IMR-90 (cell line): Measurements from ENCODE around the gene GSK3B. TPM values are rescaled to one million over a fixed set of nuclear protein-coding genes. Genes with fewer than 3 reads are reported as not detected.

Experiments
- ATAC-seq: fragments of 200-7000 bp; cut with Tn5 transposase; 2 replicates; pipeline ENCODE4 v1.9.1; 2020; ENCODE audit warnings: low read depth, mild to moderate bottlenecking, moderate library complexity
- BruUV-seq: library from RNA; stranded (reverse); fragments of 400-500 nt; replicated peaks from 2 replicates; lab custom pipeline; 2021; lab: Mats Ljungman, UMichigan
- CTCF ChIA-PET: fragments of 300-600 bp; formaldehyde crosslinking; extraction: SDS; loops from one replicate; lab custom pipeline; 2021; ENCODE audit warnings: antibody characterized with exemption; lab: Yijun Ruan, JAX
- POLR2A ChIA-PET: fragments of 300-600 bp; sonication (Branson Sonifier 250); formaldehyde crosslinking; loops from one replicate; lab custom pipeline; 2022; ENCODE audit warnings: antibody characterized with exemption; ENCODE audit not compliant: unreplicated experiment; lab: Charles Lee
- DNase-seq: peaks from one replicate; pipeline ENCODE4 v3.0.0; 2013
- H2AFZ ChIP-seq: replicated peaks from 2 replicates; pipeline ENCODE3; 2013; ENCODE audit warnings: low read length, mild to moderate bottlenecking; ENCODE audit not compliant: poor library complexity
- H2AK5ac ChIP-seq: 2 replicates; pipeline ENCODE4 v1.6.1; 2013; ENCODE audit warnings: low read depth, low read length, inconsistent platforms
- H2AK9ac ChIP-seq: replicated peaks from 2 replicates; pipeline ENCODE3; 2013; ENCODE audit warnings: mild to moderate bottlenecking, low read depth, low read length, moderate library complexity; ENCODE audit not compliant: poor library complexity
- H2BK120ac ChIP-seq: 2 replicates; pipeline ENCODE4 v1.6.1; 2013; ENCODE audit warnings: low read depth, low read length, inconsistent platforms
- H2BK15ac ChIP-seq: 3 replicates; pipeline ENCODE4 v1.6.1; 2013; ENCODE audit warnings: low read depth, low read length, inconsistent platforms
- H2BK20ac ChIP-seq: 2 replicates; pipeline ENCODE4 v1.6.1; 2013; ENCODE audit warnings: low read depth, mild to moderate bottlenecking, inconsistent platforms, low read length, moderate library complexity
- H2BK5ac ChIP-seq: 2 replicates; pipeline ENCODE4 v1.6.1; 2013; ENCODE audit warnings: mild to moderate bottlenecking, low read depth, low read length, inconsistent platforms; ENCODE audit not compliant: poor library complexity, severe bottlenecking
- H3K14ac ChIP-seq: replicated peaks from 2 replicates; pipeline ENCODE4 v1.6.1; 2013; ENCODE audit warnings: low read depth, low read length, inconsistent platforms
- H3K18ac ChIP-seq: 2 replicates; pipeline ENCODE4 v1.6.1; 2013; ENCODE audit warnings: low read depth, low read length, control low read depth
- H3K23ac ChIP-seq: 2 replicates; pipeline ENCODE4 v1.6.1; 2013; ENCODE audit warnings: low read depth, low read length, inconsistent platforms
- H3K27ac ChIP-seq: 2 replicates; pipeline ENCODE4 v1.5.1; 2013; ENCODE audit warnings: mild to moderate bottlenecking, control low read depth, low read length; ENCODE audit not compliant: insufficient read depth
- H3K27me3 ChIP-seq: 2 replicates; pipeline ENCODE4 v1.6.1; 2013; ENCODE audit warnings: low read length; ENCODE audit not compliant: control insufficient read depth, insufficient read depth
- H3K36me3 ChIP-seq: 2 replicates; pipeline ENCODE4 v1.6.1; 2013; ENCODE audit warnings: low read length, mixed read lengths; ENCODE audit not compliant: control insufficient read depth, insufficient read depth
- H3K4ac ChIP-seq: 2 replicates; pipeline ENCODE4 v1.6.1; 2013; ENCODE audit warnings: low read depth, low read length, inconsistent platforms
- H3K4me1 ChIP-seq: 2 replicates; pipeline ENCODE4 v1.6.1; 2013; ENCODE audit warnings: low read length, mixed read lengths; ENCODE audit not compliant: control insufficient read depth, insufficient read depth
- H3K4me2 ChIP-seq: 2 replicates; pipeline ENCODE4 v1.6.1; 2013; ENCODE audit warnings: low read depth, mild to moderate bottlenecking, control low read depth, low read length, moderate library complexity
- H3K4me3 ChIP-seq: 2 replicates; pipeline ENCODE4 v1.5.1; 2013; ENCODE audit warnings: low read depth, mild to moderate bottlenecking, control low read depth, low read length, moderate library complexity; ENCODE audit not compliant: insufficient read depth
- H3K56ac ChIP-seq: 2 replicates; pipeline ENCODE4 v1.6.1; 2013; ENCODE audit warnings: low read length, inconsistent platforms; ENCODE audit not compliant: insufficient read depth; ENCODE audit errors: extremely low read depth
- H3K79me1 ChIP-seq, 2 experiments: 2 replicates each; pipeline ENCODE4 v1.6.1; 2013; ENCODE audit warnings: low read length in 2 of 2, inconsistent platforms in 1 of 2, low read depth in 1 of 2
- H3K9ac ChIP-seq: 2 replicates; pipeline ENCODE4 v1.6.1; 2013; ENCODE audit warnings: low read depth, low read length, control low read depth
- H3K9me1 ChIP-seq: 2 replicates; pipeline ENCODE4 v1.6.1; 2013; ENCODE audit warnings: low read length, inconsistent platforms; ENCODE audit not compliant: insufficient read depth
- H3K9me3 ChIP-seq: 2 replicates; pipeline ENCODE4 v1.6.1; 2013; ENCODE audit warnings: low read length; ENCODE audit not compliant: control insufficient read depth, insufficient read depth
- H4K20me1 ChIP-seq: 2 replicates; pipeline ENCODE4 v1.6.1; 2013; ENCODE audit warnings: low read length, inconsistent platforms; ENCODE audit not compliant: insufficient read depth
- H4K5ac ChIP-seq: 2 replicates; pipeline ENCODE4 v1.6.1; 2013; ENCODE audit warnings: mild to moderate bottlenecking, low read depth, low read length, control low read depth
- H4K8ac ChIP-seq, 2 experiments: 2 replicates each; pipeline ENCODE4 v1.6.1; 2013; ENCODE audit warnings: low read depth in 2 of 2, low read length in 2 of 2, control low read depth in 1 of 2, inconsistent platforms in 1 of 2
- H4K91ac ChIP-seq: 2 replicates; pipeline ENCODE4 v1.6.1; 2013; ENCODE audit warnings: low read depth, low read length, inconsistent platforms; ENCODE audit not compliant: insufficient read depth
- BHLHE40 ChIP-seq: fragments of 150-350 bp; IDR thresholded peaks from 2 replicates; pipeline ENCODE4 v1.6.1; 2016; ENCODE audit warnings: mild to moderate bottlenecking, low read depth, low read length
- CEBPB ChIP-seq: IDR thresholded peaks from 2 replicates; pipeline ENCODE4 v1.6.1; 2012; ENCODE audit warnings: low read depth, low read length, improper control_type of control experiment
- CHD1 ChIP-seq: IDR thresholded peaks from 2 replicates; pipeline ENCODE4 v1.6.1; 2012; ENCODE audit warnings: low read depth, low read length, improper control_type of control experiment
- FOS ChIP-seq: fragments of 150-350 bp; IDR thresholded peaks from 2 replicates; pipeline ENCODE4 v1.6.1; 2016; ENCODE audit warnings: low read depth, low read length
- MAFK ChIP-seq: IDR thresholded peaks from 2 replicates; pipeline ENCODE4 v1.6.1; 2012; ENCODE audit warnings: low read depth, low read length, improper control_type of control experiment
- MAZ ChIP-seq: IDR thresholded peaks from 2 replicates; pipeline ENCODE4 v1.6.1; 2012; ENCODE audit warnings: low read depth, mild to moderate bottlenecking, low read length, improper control_type of control experiment, moderate library complexity, borderline replicate concordance
- MXI1 ChIP-seq: IDR thresholded peaks from 2 replicates; pipeline ENCODE4 v1.6.1; 2012; ENCODE audit warnings: low read depth, mild to moderate bottlenecking, low read length, moderate library complexity, borderline replicate concordance
- NFE2L2 ChIP-seq: fragments of 150-350 bp; IDR thresholded peaks from 2 replicates; pipeline ENCODE4 v1.6.1; 2016; ENCODE audit warnings: low read depth, mild to moderate bottlenecking, low read length
- POLR2A ChIP-seq: IDR thresholded peaks from 2 replicates; pipeline ENCODE4 v1.6.1; 2012; ENCODE audit warnings: mild to moderate bottlenecking, low read depth, low read length
- RAD21 ChIP-seq: IDR thresholded peaks from 2 replicates; pipeline ENCODE4 v1.6.1; 2012; ENCODE audit warnings: low read length, improper control_type of control experiment
- RCOR1 ChIP-seq: IDR thresholded peaks from 2 replicates; pipeline ENCODE4 v1.6.1; 2012; ENCODE audit warnings: mild to moderate bottlenecking, low read length, improper control_type of control experiment; ENCODE audit not compliant: insufficient replicate concordance
- RFX5 ChIP-seq: IDR thresholded peaks from 2 replicates; pipeline ENCODE4 v1.8.0; 2012; ENCODE audit warnings: low read depth, mild to moderate bottlenecking, low read length, moderate library complexity
- SMC3 ChIP-seq: fragments of 150-350 bp; IDR thresholded peaks from 2 replicates; pipeline ENCODE4 v1.6.1; 2016; ENCODE audit warnings: low read depth, mild to moderate bottlenecking, antibody characterized with exemption, low read length, moderate library complexity
- dilution Hi-C: fragments of 300-500 bp; cut with HindIII; formaldehyde crosslinking; loops from one replicate; pipeline ENCODE4 v1.14.3; 2018; ENCODE audit warnings: low sequenced_read_pairs; ENCODE audit not compliant: unreplicated experiment
- in situ Hi-C: fragments of 300-500 bp; cut with MboI; formaldehyde crosslinking; loops from 3 replicates; pipeline ENCODE4 v1.14.3; 2019; ENCODE audit warnings: low sequenced_read_pairs, inconsistent platforms, mixed read lengths
- intact Hi-C: fragments of 100-400 bp; cut with micrococcal nuclease; formaldehyde crosslinking; loops from 2 replicates; pipeline ENCODE4 v1.10.0; 2022
- polyA plus RNA-seq, 3 experiments: library from polyadenylated mRNA; depleted of rRNA; stranded (reverse); fragments of >200 nt; gene quantifications; 2 replicates each; pipeline ENCODE4 v1.2.3, GENCODE V29; 2012; ENCODE audit warnings: low replicate concordance in 1 of 3
- total RNA-seq: library from RNA; depleted of rRNA; stranded (reverse); fragments of >200 nt; gene quantifications from 2 replicates; pipeline ENCODE4 v1.2.3, GENCODE V29; 2012
- TF ChIP-seq, protein P1 (sequence below): conservative IDR thresholded peaks from 2 replicates; pipeline ENCODE4 v1.5.1; 2012; ENCODE audit warnings: mild to moderate bottlenecking, low read depth, low read length, improper control_type of control experiment
- TF ChIP-seq, protein P2 (sequence below): fragments of 150-350 bp; IDR thresholded peaks from 2 replicates; pipeline ENCODE4 v1.6.1; 2016; ENCODE audit warnings: low read depth, mild to moderate bottlenecking, low read length, moderate library complexity, borderline replicate concordance
- TF ChIP-seq, protein P3 (sequence below): fragments of 150-350 bp; IDR thresholded peaks from 2 replicates; pipeline ENCODE4 v1.6.1; 2017; ENCODE audit warnings: mild to moderate bottlenecking, antibody characterized with exemption, low read length, low read depth

The GSK3B gene
- total and polyA plus RNA-seq, 2 of the 4 experiments (the other 2 are of a cell fraction) = 19.2 to 33.2 TPM

DNA sequence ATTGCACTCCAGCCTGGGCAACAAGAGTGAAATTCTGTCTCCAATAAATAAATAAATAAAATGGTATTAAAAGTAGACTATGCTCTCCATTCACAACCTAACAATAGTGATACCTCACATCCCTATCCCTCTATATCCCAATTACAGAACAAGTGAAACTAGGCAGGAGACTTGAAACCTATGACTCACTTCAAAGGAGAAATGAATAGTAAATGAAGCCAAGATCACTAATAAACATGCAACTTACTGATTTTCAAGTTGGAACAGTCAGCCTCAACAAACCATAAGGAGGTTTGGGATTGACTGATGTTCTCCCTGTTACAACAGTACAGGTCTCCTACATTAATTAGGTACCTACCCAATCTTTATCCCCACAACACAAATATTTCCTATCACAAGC lies 103.4 kb downstream of the GSK3B start:
- dilution Hi-C loops = no loop called here

More for the DNA sequence above, 103.4 kb downstream of the GSK3B start:
- Histone ChIP-seq H4K8ac (no peak overlapping the region), H2BK120ac (no peak overlapping the region), H3K4me2 (no peak overlapping the region; the same call in 1 of the 2 replicates), H3K27ac (no peak overlapping the region), H2BK5ac (no peak overlapping the region), H4K91ac (no peak overlapping the region), H3K9ac (no peak overlapping the region), H2AFZ (no peak overlapping the region), H3K9me3 (no peaks in the 10 kb centered on the region), H3K36me3 (no peaks in the 10 kb centered on the region), H3K4ac (no peak overlapping the region), H2AK9ac (no peak overlapping the region), H2BK15ac (no peak overlapping the region), H3K4me3 (no peak overlapping the region), H3K14ac (no peak overlapping the region), H3K27me3 (no peaks in the 10 kb centered on the region), H3K9me1 (0 out of 2 replicates have a peak, but pooled peaks cover 3% of the 10 kb centered on the region), H3K56ac (no peak overlapping the region), H3K18ac (no peak overlapping the region), H2AK5ac (no peak overlapping the region), H3K23ac (no peak overlapping the region), H3K79me1 (peaks cover 18 to 46% of the 10 kb centered on the region in 2 experiments), H4K20me1 (peaks cover 53% of the 10 kb centered on the region), H4K5ac (no peak overlapping the region), H3K4me1 (peaks cover 2% of the 10 kb centered on the region), H2BK20ac (no peak overlapping the region)
- POLR2A ChIA-PET = no interaction called here
- intact Hi-C loops (no loop called here), in situ Hi-C loops (no loop called here)
- CTCF ChIA-PET = no interaction called here
- ATAC-seq (peak; percentile 60), DNase-seq (peak; percentile 62)
- TF ChIP-seq MXI1 = no peak
- no peak for TF ChIP-seq CEBPB
- TF ChIP-seq MAFK = no peak
- TF ChIP-seq SMC3 = no peak
- TF ChIP-seq, protein P1, sequence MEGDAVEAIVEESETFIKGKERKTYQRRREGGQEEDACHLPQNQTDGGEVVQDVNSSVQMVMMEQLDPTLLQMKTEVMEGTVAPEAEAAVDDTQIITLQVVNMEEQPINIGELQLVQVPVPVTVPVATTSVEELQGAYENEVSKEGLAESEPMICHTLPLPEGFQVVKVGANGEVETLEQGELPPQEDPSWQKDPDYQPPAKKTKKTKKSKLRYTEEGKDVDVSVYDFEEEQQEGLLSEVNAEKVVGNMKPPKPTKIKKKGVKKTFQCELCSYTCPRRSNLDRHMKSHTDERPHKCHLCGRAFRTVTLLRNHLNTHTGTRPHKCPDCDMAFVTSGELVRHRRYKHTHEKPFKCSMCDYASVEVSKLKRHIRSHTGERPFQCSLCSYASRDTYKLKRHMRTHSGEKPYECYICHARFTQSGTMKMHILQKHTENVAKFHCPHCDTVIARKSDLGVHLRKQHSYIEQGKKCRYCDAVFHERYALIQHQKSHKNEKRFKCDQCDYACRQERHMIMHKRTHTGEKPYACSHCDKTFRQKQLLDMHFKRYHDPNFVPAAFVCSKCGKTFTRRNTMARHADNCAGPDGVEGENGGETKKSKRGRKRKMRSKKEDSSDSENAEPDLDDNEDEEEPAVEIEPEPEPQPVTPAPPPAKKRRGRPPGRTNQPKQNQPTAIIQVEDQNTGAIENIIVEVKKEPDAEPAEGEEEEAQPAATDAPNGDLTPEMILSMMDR = no peak
- no peak for TF ChIP-seq POLR2A
- TF ChIP-seq MAZ = no peak
- TF ChIP-seq BHLHE40 = no peak
- no peak for TF ChIP-seq NFE2L2
- TF ChIP-seq RCOR1 = no peak
- TF ChIP-seq, protein P2, sequence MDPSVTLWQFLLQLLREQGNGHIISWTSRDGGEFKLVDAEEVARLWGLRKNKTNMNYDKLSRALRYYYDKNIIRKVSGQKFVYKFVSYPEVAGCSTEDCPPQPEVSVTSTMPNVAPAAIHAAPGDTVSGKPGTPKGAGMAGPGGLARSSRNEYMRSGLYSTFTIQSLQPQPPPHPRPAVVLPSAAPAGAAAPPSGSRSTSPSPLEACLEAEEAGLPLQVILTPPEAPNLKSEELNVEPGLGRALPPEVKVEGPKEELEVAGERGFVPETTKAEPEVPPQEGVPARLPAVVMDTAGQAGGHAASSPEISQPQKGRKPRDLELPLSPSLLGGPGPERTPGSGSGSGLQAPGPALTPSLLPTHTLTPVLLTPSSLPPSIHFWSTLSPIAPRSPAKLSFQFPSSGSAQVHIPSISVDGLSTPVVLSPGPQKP = no peak
- no peak for TF ChIP-seq FOS
- TF ChIP-seq, protein P3, sequence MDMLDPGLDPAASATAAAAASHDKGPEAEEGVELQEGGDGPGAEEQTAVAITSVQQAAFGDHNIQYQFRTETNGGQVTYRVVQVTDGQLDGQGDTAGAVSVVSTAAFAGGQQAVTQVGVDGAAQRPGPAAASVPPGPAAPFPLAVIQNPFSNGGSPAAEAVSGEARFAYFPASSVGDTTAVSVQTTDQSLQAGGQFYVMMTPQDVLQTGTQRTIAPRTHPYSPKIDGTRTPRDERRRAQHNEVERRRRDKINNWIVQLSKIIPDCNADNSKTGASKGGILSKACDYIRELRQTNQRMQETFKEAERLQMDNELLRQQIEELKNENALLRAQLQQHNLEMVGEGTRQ = no peak
- TF ChIP-seq RFX5 = no peak
- no peak for TF ChIP-seq CHD1
- no peak for TF ChIP-seq RAD21
- BruUV-seq = no TSS peak
